Hippocampal formation (tissue), 2 donors: ENCODE results near the gene CMKLR1.

Source experiments
- DNase-seq, 2 donors: peaks; one replicate each; lab custom pipeline; 2025; lab: John Stamatoyannopoulos, UW

CMKLR1 gene

DNA sequence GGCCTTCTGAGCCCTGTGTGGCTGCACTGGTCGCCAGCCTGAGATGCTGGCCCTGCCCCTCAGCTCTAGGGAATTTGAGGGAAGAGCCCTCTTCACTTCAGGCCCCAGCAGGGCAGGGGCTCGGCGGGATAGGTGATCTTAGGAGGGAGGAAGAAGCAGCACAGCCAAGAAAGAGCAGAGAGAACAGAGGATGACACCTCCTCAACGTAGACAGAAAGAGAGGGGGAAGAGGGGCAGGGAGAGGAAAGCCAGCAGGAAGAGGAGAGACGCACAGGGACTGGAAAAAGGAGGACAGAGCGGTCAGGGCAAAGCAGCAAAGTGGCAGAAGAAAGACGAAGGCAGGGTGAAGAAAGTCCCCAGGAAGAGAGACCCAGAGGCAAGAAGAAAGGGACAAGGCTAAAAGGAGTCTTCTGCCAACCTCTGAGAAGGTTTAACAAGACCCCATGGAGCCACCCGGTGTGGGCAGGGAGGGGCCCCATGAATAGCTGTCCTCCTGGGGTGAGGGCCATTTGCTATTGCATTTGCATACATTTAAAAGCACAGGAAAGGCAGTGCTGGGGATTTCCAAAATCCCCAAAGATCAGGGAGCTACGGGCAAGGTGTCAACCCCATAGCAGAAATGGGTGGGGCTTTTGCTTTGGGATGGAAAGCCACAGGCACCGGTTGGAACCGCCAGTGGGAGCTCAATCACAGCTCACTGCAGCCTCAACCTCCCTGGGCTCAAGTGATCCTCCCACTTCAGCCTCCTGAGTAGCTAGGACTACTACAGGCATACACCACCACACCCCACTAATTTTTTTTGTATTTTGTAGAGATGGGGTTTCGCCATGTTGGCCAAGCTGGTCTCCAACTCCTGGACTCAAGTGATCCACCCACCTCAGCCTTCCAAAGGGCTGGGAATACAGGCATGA is 22.7 kb downstream of the CMKLR1 start:
- no peak for DNase-seq

DNA sequence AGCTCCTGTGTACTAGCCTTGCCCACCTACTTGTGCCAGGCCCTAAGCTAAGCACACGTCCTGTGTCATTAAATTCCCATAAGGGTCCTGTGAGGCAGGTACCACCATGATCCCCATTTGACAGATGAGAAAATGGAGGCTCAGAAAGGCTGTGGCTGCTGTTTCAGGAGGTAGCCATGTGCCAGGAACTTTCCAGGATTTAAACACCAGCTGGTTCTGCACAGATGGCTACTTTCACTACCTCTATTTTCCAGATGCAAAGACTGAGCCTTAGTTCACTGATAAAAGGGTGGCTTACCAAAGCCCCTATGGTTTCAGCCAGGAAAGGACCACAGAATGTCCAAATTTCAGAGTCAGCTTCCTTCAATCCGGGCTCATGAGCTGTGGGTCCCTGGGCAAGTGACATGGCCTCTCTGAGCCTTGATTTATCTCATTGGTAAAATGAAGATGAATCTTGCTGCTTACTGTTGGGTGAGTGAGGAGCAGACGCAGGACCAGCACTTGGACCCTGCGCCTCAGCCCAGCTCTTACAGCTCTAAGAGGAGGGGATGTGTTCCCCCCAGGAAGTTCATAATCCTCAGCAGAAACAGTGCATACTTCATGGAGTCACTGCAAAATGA is 23.5 kb downstream of the CMKLR1 start:
- DNase-seq = no peak

DNA sequence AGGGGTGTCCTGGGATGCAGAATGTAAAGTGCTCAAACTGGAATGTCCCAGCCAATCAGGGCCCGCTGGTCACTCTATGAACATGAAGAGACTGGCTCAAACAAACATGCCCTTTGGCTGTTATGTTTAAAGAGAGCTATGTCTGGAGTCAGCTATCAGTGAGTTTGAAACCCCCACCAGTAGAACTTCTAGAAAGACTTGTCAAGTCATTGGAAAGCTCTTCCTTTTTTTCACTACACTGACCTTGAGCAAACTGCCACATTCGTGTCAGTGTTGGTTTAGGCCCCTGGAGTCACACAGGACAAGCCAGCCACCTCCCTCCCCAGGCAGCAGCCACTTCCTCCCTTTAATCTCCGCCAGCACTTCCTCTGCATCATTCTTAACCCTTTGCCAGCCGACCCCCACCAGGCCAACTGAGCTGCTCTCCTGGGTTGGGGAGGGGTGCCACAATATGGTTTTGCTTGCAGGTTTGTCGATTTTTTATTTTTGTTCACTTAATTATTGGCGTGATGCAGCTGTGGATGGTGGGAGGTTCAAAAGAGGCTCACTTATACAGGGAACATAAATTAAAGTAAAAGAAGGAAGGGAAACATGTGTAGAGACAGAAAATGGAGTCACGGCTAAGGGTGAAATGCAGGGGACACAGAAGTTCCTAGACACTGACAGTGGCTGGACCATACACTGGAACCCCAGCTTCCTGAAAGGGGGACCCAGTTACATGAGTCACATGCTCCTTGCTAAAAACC is 25.3 kb downstream of the CMKLR1 start:
- no peak for DNase-seq

DNA sequence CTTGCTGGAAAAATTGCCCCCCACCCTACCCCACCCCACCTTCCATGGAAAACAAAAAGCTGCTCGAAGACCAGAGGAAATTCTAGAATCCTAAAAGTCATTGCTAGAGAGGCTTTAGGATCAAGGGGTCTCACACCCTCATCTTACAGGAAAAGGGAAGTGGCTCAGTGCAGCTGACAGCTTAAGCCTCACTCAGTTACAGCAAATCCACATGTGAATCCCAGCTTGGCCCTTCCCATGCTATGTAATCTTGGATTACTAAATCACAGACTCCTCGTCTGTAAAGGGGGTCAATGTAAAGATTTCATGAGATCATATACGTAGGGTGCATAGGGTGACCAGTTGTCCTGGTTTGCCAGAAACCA is 25.9 kb downstream of the CMKLR1 start:
- no peak for DNase-seq

DNA sequence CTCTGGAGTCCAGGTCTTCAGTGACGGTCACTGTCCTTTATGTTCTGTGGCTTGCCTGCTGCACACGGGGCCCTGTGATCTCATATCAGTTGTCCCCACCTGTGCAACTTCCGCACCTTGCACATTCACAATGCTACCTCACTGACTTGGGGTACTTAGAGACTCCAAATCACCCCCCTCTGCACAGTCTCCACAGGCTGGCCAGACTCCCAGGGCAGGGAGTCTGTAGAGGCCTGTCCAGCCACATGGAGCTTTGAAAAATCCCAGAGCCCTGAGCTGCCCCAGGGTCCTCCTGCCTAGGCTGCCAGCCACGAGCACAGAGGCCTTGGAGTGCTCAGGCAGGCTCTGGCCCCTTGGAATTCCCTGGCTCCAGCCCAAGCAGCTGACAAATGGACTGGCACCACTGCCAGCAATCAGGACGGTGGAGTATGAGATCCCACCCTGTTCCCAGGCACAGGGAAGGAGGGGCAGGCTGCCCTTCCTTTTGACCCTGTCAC is 26.4 kb downstream of the CMKLR1 start:
- no peak for DNase-seq

DNA sequence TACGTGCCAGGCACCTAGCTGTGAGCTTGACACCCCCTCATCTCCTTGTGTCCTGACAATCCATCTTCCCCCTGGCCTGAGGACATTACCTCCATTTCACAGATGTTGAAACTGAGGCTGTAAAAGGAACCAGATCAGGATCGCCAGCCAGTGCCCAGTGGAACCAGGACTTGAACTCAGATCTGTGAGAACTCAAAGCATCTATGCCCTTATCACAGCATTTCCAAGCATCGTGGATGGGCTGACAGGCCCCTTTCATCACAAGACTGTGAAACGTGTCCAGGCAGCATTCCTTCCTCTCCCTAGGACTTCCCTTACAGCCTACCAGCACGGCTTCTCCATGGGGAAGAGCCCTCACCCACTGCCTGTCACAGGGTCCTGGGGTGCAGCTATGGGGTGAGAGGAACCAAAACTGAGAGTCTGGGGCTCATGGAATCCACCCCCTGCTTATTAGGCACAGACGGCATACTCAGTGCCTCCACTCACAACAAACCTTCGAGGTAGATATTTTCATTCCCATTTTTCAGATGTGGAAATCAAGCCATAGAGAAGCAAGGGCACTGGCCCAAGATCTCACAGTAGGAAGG is 26.9 kb downstream of the CMKLR1 start:
- DNase-seq = no peak

DNA sequence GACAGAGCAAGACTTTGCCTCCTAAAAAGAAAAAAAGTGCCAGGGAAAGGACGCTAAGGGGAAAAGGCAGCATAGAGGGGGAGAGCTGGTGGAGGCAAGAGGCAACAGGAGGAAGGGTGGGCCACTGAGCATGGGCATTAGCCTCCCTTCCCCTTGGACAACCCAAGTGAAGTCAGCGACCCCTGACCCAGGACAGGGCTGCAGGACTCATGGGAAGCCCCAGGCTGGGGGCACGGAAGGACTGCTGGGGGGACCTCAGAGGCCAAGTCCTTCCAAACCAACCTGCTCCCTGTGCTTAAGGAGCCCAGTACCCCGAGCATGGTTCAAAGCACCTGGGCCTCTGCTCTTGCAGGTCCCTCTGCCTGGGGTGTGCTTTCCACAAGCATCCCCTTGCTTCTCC is 27.5 kb downstream of the CMKLR1 start:
- DNase-seq = no peak

DNA sequence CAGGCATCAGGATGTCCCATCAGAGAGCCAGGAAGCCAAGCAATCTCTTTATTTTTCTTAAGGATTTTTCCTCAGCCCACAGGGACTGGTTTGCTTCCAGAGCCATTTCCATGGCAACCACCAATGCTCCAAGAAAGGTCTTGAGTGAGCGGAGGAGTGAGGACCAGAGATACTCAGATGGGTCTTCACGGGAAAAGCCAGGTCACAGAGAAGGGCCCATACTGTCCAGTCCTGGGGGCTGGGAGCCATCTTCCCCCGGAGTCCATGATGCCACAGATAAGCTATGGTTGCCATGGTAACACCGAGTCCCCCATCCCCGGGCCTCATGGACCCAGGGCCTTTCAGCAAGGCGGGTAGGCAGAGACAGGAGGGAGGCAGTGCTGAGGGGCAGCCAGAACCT is 28.6 kb downstream of the CMKLR1 start:
- no peak for DNase-seq

DNA sequence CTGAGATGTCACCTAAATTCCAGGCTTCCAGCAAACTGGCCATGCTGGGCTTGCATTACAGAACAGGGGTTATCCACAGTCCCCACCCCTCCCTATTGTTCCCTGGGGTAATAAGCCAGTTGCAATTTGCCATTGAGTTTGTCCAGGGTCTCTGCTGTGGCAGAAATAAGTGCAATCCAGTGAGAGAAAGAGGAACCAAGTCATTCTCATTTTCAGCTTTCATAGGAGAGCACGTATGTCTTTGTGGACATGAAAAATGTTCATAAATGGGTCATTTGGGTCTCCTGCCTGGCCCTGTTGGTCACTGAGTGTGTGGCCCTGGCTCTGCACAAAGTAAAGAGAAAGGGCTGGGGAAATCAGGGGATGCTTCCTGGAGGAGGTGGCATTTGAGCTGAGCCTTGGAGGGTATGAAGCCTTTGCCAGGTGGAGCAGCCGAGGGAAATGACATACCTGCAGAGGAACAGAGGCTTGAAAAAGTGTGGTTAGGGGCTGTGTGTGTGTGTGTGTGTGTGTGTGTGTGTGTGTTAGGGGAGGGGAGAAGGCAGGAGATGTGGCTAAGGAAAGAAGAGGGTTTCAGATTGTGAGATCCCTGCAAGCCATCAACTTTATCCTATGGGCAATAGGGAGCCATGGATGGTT is 29.3 kb downstream of the CMKLR1 start:
- no peak for DNase-seq

DNA sequence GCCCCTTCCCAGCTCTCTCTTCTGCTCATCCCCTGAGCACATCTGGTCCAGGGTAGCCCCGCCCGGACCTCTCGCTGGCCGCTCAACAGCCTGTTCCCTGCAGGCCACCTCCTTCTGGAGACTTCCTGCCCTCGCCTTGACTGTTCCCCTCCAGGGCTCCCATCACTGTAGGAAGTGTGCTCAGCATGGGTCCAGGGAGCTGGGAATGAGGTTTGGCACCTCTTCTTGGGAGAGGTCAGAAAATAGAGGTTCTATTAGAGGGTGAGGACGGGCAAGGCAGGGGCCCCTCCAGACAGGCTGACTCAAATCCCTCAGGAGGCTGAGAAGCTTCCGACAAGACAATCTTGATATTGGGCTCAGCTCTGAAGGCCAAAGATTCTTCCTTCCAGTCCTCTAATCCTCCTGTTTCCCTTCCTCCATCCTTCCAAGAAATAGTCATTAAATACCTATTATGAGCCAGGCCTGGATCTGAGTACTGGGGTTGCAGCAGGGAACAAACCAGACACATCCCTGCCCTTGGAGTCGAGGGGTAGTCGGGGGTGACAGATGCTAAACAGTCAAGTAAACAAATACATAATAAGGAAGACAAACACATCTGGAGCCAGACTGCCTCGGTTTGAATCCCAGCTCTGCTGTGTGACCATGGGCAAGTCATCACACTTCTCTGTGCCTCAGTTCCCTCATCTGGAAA is 30.6 kb downstream of the CMKLR1 start:
- DNase-seq = no peak

DNA sequence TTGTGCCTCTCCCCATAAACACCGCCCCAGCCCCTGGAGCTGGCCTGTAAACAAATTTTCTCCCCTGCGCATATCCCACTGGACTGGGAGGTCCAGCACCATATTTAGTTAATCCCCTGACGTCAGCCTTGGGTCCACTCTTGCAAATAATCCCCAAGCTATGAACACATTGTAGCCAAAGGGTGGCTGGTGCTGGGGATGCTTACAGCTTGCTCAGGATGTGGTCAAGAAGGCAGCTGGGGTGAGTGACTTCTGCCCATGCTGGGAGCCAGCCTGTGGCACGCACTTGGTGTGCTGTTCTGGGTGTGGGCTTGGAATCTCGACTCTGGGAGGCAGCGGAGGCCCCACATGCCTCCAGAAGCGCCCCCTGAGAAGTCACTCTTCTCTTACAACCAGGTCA is 32.1 kb downstream of the CMKLR1 start:
- peak in 1 of 2 donors; percentile 20 for DNase-seq

DNA sequence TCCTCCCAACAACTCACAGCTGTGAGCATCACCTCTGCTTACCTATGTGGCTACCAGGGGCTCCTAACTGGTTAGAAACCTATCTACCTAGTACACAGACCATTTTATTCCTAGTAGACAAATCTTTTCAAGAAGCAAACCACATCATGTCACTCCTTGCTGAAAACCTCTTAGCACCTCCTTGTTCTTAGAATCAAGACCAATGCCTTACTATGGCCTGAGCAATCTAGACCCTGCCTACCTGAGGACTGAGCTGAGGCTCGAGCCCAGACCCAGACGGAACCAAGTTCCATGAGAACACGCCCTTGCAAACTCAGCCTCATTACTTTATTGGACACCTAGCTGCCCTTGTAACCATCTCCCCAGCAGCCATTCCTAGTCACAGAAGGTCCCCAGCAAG is 32.6 kb downstream of the CMKLR1 start:
- DNase-seq = no peak

DNA sequence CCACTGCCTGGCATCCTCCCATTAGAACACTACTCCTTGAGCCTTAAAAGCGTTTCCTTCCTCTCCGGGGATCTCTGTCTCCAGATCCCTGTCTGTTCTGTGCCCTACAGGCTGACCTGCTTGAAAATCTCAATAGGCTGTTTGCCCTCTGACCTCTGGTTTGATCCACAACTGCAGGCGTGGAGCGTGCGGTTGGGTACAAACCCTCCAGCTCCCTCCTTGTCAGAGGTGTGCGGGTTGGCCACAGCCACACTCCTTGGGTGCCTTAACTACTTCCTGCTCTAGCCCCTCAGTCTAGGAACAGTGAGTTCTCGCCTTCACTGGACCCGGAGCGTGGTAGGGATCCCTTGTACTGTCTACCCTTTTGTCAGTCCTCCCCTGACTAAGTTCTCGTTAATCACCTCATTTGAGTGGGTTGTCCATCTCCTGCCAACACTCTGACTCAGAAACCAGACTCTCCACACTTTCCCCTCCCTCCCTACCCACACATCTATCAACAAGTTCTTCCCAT is 33.1 kb downstream of the CMKLR1 start:
- DNase-seq = no peak

DNA sequence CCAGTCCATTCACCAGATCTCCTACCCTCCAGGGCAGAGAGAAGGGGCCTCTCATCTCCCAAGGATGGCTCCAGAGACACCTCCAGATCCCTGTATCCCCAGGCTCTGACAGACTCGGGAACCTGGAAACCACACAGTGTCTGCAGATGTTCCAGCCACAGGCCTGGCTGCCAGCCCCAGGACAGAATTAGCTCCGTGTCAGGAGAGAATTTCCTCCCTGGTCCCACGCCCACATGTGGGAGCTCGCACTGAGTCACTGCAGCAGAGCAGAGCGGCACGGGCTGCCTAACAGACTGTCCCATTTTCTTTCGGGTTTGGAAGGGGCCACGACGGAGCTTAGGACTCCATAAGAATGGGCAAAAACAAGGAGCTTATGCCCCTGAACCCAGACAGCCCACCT is 33.6 kb downstream of the CMKLR1 start:
- DNase-seq = peak in 1 of 2 donors; percentile 30

DNA sequence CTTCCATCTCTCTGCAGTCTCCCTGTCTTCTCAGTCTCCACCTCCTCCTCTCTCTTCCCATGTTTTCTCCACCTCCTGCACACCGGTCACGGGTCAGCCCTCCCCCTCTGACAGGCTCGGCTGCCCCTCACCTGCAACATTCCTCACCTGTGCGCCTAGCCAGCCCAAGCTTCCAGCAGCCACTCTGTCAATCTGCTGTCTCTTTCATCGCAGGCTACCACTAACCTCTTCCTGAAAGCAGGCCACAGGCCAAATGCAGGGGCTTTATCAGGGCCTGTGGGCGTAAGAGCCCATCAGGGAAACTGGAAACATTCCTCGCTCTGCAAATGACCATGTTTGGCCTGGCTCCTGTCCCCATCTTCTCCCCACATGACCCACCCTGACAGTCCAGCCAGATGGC is 34.5 kb downstream of the CMKLR1 start:
- no peak for DNase-seq

DNA sequence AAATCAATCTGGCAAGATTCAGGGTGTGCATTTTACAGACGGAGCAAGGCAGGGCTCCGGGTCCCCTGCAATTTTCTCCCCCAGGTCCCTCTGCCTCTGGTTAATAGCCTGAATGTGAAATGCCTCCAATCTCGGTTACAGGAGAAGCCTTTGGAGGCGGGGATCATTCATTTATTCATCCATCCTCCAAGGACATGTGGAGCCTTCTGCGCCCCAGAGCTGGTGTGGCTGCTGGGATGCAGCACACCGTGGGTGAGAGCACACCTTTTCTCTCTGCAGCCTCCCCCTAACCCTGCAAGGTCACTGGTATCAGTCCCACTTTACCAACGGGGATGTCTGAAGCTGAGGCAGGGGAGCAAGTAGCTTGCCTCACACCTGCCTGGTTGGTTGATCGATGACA is 35.4 kb downstream of the CMKLR1 start:
- no peak for DNase-seq

DNA sequence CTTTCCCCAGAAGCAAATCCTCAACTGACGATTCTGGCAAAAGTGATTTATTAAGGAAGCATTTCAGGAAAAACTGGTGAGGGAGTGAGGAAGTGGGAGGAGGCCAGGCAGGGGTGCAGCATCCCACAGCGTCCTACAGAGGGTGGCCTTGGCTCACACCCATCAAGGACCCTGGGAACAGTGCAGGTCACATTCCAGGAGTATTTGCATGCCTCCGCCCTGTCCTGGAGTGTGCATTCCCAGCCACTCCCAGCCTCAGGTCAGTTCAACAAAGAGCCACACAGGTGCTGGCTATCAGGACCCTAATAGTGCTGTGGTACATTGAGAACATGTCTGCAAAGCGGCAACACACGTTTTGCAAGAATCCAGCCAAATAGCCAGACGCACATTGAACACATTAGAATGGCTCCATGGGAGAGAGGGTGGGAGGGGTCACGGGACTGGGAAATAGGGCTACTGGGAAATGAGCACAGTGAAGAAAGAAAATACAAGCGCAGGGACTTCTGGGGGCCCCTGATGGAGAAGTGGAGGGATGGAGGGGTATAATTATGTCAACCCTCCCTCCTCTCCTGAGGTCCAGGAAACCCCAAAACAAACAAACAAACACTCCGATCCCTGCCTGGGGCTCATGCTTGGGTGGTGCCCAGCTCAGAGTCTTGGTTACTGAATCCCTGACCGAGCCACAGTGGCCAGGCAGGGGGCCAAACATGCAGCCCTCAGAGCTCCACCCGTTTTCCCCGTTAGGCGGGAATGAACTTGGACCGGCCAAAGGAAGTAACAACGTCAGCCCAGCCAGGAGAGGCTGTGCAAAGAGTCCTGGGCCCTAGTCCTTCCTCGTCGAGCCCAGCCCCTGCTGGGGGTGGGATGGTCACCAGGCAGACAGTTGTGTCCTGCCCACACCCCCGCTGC is 36.5 kb downstream of the CMKLR1 start:
- no peak for DNase-seq

DNA sequence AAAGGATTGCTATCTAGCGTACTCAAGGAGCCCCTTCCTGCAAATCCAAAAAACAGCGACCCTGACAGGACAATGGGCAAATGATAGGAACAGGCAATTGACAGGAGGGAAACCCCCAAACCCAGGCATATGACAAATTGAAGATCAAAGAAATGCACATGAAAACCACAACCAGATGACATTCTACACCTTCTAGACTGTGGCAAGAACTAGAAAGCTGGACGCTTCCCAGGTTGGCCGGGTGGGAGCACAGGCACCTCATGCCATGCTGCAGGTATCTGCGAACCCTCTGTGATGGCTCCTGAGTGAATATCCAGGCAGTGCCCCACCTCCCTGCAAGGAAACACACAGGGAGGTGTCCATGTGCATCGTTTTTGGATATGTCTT is 37.1 kb downstream of the CMKLR1 start:
- no peak for DNase-seq

DNA sequence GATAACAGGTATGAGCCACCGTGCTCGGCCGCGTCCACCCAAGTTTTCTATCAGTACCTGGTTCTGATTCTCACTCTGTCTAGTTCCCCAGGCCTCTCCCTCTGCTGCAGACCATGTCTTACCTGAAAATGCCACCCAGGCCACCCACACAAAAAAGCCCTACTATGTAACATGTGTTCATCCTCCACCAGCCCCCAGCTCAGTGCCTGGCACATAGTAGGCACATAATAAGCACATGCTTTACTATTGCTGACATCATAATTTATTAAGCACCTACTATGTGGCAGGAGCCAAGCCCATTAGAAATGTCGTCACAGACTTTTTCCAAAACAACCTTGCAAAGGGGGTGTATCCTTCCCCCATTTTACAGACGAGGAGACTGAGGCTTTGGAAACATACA is 37.8 kb downstream of the CMKLR1 start:
- no peak for DNase-seq
